Measurements from ENCODE around the gene MYL10.

Gene MYL10

DNA sequence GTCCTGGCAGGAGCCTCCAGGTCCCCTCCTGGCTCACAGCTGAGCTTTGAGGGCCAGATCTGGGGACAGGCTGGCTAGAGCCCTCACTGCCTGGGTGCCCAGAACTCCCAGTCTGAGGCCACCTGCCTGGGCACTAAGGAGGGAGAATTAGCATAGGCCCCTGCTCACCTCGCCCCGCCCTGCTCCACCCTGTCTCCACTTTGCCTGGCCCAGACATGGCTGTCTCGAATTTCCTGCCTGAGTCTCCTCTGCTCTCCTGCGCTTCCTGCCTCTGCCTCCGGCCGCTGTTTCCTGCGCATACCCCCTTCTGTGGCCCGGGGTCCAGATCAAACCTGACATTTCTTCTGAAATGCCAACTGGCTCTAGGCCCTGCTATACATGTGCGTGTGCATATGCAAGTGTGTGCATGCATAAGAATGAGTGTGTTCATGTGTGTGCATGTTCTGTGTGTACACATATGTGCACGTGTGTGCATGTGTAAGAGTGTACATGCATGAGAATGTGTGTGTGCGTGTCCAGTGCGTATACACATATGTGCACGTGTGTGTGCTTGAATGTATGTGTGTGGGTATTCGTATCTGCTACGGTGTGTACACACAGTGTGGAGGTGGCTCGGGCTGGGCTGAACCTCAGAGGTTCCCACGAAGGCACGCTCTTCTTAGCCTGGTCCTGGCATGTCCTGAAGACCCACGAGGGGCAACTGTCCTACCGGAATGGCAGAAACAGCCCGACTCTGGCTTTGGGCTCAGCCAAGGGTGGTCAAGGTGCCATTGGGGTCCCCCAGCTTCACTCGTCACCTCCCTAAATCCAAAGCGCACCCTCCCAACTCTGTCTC lies 64.9 kb downstream of the MYL10 start:
- no peak overlapping the region for H3K9ac ChIP-seq
- H3K4me2 ChIP-seq (ENCODE audit: low read length) = no peak overlapping the region
- H2AFZ ChIP-seq = no peak overlapping the region
- no peaks in the 10 kb centered on the region for H3K79me2 ChIP-seq
- H3K4me1 ChIP-seq = no peaks in the 10 kb centered on the region
- no peak overlapping the region for H3K27ac ChIP-seq
- H3K27me3 ChIP-seq (ENCODE audit: control insufficient read depth, insufficient read depth, low read length) = no peaks in the 10 kb centered on the region
- H3K4me3 ChIP-seq (ENCODE audit: low read depth, low read length) = no peak overlapping the region
- H3K9me3 ChIP-seq (ENCODE audit: control insufficient read depth, low read length) = no peaks in the 10 kb centered on the region
- TF ChIP-seq, protein P1, sequence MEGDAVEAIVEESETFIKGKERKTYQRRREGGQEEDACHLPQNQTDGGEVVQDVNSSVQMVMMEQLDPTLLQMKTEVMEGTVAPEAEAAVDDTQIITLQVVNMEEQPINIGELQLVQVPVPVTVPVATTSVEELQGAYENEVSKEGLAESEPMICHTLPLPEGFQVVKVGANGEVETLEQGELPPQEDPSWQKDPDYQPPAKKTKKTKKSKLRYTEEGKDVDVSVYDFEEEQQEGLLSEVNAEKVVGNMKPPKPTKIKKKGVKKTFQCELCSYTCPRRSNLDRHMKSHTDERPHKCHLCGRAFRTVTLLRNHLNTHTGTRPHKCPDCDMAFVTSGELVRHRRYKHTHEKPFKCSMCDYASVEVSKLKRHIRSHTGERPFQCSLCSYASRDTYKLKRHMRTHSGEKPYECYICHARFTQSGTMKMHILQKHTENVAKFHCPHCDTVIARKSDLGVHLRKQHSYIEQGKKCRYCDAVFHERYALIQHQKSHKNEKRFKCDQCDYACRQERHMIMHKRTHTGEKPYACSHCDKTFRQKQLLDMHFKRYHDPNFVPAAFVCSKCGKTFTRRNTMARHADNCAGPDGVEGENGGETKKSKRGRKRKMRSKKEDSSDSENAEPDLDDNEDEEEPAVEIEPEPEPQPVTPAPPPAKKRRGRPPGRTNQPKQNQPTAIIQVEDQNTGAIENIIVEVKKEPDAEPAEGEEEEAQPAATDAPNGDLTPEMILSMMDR (IDR thresholded peaks at IDR 0.05) = no peak
- H3K36me3 ChIP-seq (ENCODE audit: control insufficient read depth, insufficient read depth, low read length) = no peaks in the 10 kb centered on the region

Data from parathyroid adenoma (tissue), 2 donors.